GM18861 (cell line): ENCODE measurements around the gene DAO.

Experiments
- ATAC-seq: cut with Tn5 transposase; IDR thresholded peaks from one replicate; pipeline ENCODE4 v1.9.1; 2021; ENCODE audit not compliant: unreplicated experiment

DAO gene

GRCh38 chr12:108918206-108918605, 38.3 kb downstream of the DAO start:
- no peak for ATAC-seq

GRCh38 chr12:108918960-108919642, 39.2 kb downstream of the DAO start:
- no peak for ATAC-seq

- ATAC-seq: no peak
These were observed 42.1 kb downstream of the DAO start for GRCh38 chr12:108921946-108922345.

DNA sequence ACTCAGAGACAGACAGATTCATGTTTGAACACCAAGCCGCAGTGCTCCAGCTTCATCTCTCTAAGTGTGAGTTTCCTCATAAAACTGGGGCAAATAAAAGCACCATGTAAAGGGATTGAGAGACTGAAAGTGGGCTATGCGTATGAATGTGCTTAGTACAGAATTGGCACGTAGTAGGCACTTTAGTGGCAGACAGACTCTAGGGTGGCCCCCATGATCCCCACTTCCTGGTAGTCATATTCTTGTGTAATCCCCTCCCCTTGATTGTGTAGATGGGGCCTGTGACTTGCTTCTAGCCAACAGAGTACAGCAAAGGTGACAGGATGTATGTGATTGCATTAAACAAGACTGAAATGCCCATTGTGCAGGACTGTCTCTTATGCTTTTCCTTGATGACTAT, 43.0 kb downstream of the DAO start:
- ATAC-seq: no peak

DNA sequence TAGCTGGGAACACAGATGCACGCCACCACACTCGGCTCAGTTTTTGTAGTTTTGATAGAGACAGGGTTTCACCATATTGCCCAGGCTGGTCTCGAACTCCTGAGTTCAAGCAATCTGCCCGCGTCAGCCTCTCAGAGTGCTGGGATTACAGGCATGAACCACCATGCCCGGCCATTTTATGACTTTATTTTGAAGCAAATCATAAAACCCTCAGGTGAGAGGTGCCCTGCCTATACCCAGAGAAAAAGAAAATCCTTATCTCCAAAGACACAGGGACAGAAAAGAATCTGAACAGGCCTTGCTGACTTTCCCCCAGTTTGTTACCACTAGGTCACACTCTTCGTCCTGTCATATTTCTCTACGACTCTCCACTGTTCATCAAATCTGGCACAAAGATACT, 48.8 kb downstream of the DAO start:
- ATAC-seq: no peak

- no peak for ATAC-seq
These were observed 50.3 kb downstream of the DAO start for GRCh38 chr12:108930155-108930554.

GRCh38 chr12:108930756-108931155, 50.9 kb downstream of the DAO start:
- no peak for ATAC-seq

DNA sequence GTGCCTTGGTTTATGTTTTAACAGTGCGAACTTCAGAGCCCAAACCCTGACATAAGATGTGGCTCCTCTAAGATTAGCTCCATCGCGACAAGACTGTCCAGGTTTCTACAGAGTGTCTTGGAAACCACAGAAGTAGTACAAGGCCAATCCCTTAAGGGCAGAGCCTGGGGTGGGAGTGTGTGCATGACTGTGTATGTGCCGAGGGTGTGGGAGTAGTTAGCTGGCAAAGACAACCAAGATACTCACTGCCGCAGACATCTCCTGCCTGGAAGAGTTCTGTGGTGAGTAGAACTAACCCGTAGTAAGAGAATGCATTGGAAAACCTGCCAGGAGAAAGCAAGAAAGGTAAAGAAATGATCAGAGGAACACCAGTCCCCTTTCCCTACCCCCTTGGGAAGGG, 54.1 kb downstream of the DAO start:
- ATAC-seq: no peak

DNA sequence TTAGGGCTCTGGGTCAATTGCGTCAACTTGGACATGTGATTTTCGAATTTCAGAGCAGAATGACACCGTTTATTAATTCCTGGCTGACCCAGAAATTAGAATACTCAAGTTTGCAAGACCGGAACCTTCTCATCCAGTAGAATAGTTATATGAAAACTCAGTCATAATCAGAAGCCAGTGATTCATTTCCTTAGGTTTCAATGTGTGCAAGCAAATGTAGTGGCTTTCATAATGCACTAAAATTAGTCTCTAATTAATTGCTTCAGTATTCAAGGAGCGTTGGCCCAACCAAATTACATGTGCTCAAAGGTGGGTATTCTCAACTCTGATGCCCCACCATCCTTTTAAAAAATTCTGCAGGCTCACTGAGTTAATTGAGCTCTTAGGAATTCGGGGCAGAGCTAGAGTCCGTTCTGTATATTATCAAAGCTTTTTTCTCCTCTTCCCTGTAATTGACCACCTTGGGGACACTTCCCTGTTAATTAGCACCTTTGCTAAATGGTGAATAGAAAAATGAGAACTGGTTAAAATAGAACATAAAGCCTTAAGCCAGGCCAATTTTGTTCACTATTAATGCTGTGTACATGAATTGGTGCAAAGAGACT, 55.4 kb downstream of the DAO start:
- ATAC-seq: no peak

DNA sequence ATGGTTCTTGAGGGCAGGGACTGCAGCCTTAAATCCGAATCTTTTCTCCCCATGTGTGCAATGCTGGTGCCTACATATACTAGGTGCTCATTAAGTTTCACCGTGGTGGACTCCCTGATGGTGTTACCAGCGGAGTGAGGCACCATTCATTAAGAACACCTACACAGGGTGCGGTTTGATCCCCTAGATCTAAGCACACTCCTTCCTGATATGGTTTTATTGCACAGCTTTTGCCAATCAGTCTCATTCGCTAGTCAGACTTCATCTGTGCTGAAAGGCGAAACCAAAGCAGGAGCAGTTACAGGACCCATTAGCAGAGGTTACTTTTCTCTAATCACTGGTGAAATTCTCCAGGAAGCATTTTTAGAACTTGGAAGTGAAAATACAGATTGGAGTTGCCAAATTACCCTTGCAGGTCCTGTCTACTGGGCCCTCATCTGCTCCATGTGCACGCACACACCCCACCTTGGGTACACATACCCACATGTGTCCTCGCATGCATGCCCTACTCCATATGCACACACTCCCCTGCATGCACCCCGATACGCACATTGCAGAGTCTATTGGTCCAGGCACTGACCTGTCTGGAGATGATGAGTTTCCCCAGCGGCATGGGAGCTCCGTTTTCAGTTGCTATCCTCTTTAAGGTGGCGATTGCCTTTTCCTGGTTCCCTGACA, 58.5 kb downstream of the DAO start:
- no peak for ATAC-seq

GRCh38 chr12:108939594-108939993, 59.7 kb downstream of the DAO start:
- peak; percentile 54 for ATAC-seq

DNA sequence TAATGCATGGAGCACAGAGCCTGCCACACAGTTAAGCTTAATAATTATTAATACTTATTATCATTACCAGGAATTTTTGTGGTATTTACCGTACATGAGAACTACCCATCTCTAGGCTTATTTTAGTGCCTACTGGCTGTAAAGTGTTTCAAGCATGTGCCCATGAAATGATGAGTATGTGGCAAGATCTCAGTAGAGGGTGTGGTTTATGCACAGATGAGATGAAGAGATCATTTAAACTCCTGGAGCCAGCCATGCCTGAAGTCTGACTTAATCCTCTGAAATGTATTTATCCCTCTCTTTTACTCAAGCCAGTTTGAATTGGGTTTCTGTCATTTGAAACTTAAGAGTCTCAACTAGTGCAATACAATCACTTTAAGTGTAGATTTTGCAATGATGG, 60.2 kb downstream of the DAO start:
- no peak for ATAC-seq

GRCh38 chr12:108947097-108947496, 67.2 kb downstream of the DAO start:
- ATAC-seq: no peak

DNA sequence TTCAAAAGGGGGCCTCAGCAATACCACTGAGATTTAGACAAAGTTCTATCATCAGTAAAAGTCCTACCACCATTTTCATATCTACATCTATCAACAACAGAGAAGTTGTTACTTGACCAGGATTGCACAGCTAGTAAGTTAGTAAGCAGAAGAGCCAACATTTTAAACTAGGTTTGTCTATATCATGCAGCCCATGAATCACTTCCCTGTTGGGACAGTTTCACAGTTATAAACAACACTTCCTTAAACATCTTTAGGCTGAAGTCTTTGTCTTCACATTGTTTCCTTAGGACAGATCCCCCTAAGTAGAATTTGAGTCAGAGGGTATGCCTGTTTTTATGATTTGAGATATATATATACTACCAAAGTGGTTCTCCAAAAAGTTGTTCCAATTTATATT, 68.5 kb downstream of the DAO start:
- no peak for ATAC-seq

DNA sequence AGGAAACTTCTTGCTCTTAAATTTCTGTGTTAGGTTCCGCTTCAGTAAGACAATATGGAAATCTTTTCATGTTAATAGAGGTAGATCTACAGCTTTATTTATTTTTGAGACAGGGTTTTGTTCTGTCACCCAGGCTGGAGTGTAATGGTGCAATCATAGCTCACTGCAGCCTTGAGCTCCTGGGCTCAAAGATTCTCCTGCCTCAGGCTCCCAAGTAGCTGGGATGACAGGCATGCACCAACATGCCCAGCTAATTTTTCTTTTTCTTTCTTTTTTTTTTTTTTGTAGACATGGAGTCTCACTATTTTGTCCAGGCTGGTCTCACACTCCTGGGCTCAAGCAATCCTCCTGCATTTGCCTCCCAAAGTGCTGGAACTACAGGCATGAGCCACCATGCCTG, 70.1 kb downstream of the DAO start:
- ATAC-seq: no peak
